Activated CD4-positive, alpha-beta T cell treated with anti-CD3 and anti-CD28 coated beads for 36 hours (primary cell): Measurements from ENCODE around the gene CHRM4. TPM values are rescaled to one million over a fixed set of nuclear protein-coding genes. Genes with fewer than 3 reads are reported as not detected.
"Not testable (repeated sequence)": the region's sequence is repeated elsewhere in the genome, so short reads cannot be mapped to it uniquely, and the experiment has no call there.

ENCODE experiments used
- ATAC-seq: fragments of 200-7000 bp; cut with Tn5 transposase; one replicate; pipeline ENCODE4 v1.10.0; 2021; ENCODE audit warnings: mild to moderate bottlenecking, moderate library complexity
- CTCF ChIA-PET: fragments of 350-600 bp; sonication (Branson Sonifier 250); formaldehyde crosslinking; loops from one replicate; lab custom pipeline; 2021; ENCODE audit warnings: antibody characterized with exemption; lab: Charles Lee
- POLR2A ChIA-PET: fragments of 350-600 bp; sonication (Branson Sonifier 250); formaldehyde crosslinking; loops from one replicate; lab custom pipeline; 2021; ENCODE audit warnings: antibody characterized with exemption, inconsistent platforms; lab: Charles Lee
- DNase-seq: peaks from one replicate; pipeline ENCODE4 v3.0.0-alpha.2; 2020
- H3K27ac Mint-ChIP-seq: one replicate; pipeline ENCODE4 v1.8.0; 2021; ENCODE audit warnings: mixed read lengths
- H3K27me3 Mint-ChIP-seq: one replicate; pipeline ENCODE4 v1.8.0; 2021; ENCODE audit warnings: mixed read lengths
- H3K36me3 Mint-ChIP-seq: one replicate; pipeline ENCODE4 v1.8.0; 2021; ENCODE audit warnings: low read depth, mixed read lengths
- H3K4me1 Mint-ChIP-seq: one replicate; pipeline ENCODE4 v1.8.0; 2021; ENCODE audit warnings: mixed read lengths
- H3K4me3 Mint-ChIP-seq: one replicate; pipeline ENCODE4 v1.8.0; 2021; ENCODE audit warnings: mild to moderate bottlenecking, moderate library complexity, mixed read lengths
- H3K9me3 Mint-ChIP-seq: one replicate; pipeline ENCODE4 v1.8.0; 2021; ENCODE audit warnings: low read depth, mixed read lengths
- intact Hi-C, 2 experiments: fragments of 100-400 bp; cut with DNase I in 1 of 2; cut with micrococcal nuclease in 1 of 2; formaldehyde crosslinking; loops; one replicate each; pipeline versions ENCODE4 v1.14.2 to v1.15.1; 2022 to 2024; cut with DNase I, micrococcal nuclease
- total RNA-seq, 2 experiments: library from RNA; stranded (reverse); gene quantifications; one replicate each; pipeline ENCODE4 v1.2.3, GENCODE V29; 2021

CHRM4 gene
- total RNA-seq, 2 experiments from 2014 or later = 0.19 TPM; not detected in 1

GRCh38 chr11:46376258-46377050 lies 15.1 kb downstream of the CHRM4 start:
- POLR2A ChIA-PET = no interaction called here
- no peaks in the 10 kb centered on the region for H3K27me3 Mint-ChIP-seq
- no peak for ATAC-seq
- no peak for DNase-seq
- peaks cover 3% of the 10 kb centered on the region for H3K4me1 Mint-ChIP-seq
- no peak overlapping the region for H3K27ac Mint-ChIP-seq
- CTCF ChIA-PET = interaction anchor here (1.1 kb wide), 1 partner anchor 28 kb away, joined by 3 read pairs; no protein-coding TSS in a partner anchor
- H3K4me3 Mint-ChIP-seq = no peak overlapping the region
- intact Hi-C loops = no loop called here
- H3K36me3 Mint-ChIP-seq = peaks cover 21% of the 10 kb centered on the region
- no peaks in the 10 kb centered on the region for H3K9me3 Mint-ChIP-seq

- Mint-ChIP-seq H3K4me1 (peaks cover 3% of the 10 kb centered on the region), H3K36me3 (peaks cover 21% of the 10 kb centered on the region), H3K9me3 (no peaks in the 10 kb centered on the region), H3K4me3 (no peak overlapping the region), H3K27ac (no peak overlapping the region), H3K27me3 (no peaks in the 10 kb centered on the region)
- ChIA-PET CTCF (interaction anchor here (0.6 to 1.1 kb wide), 2 partner anchors 27 to 33 kb away, joined by 3 read pairs; no protein-coding TSS in a partner anchor), POLR2A (no interaction called here)
- intact Hi-C loops = no loop called here
- DNase-seq (no peak), ATAC-seq (no peak)
Observed at GRCh38 chr11:46375392-46376101, 16.0 kb downstream of the CHRM4 start.

- no peaks in the 10 kb centered on the region for H3K9me3 Mint-ChIP-seq
- intact Hi-C loops = no loop called here
- H3K4me1 Mint-ChIP-seq = no peaks in the 10 kb centered on the region
- H3K4me3 Mint-ChIP-seq = no peak overlapping the region
- peaks cover 27% of the 10 kb centered on the region for H3K36me3 Mint-ChIP-seq
- ATAC-seq = no peak
- H3K27ac Mint-ChIP-seq = no peak overlapping the region
- ChIA-PET CTCF (no interaction called here), POLR2A (no interaction called here)
- no peaks in the 10 kb centered on the region for H3K27me3 Mint-ChIP-seq
- DNase-seq = no peak
Observed at GRCh38 chr11:46374815-46375214, 16.8 kb downstream of the CHRM4 start.

- no peak for DNase-seq
- no peak for ATAC-seq
- Mint-ChIP-seq H3K36me3 (peaks cover 34% of the 10 kb centered on the region), H3K4me1 (no peaks in the 10 kb centered on the region), H3K27me3 (no peaks in the 10 kb centered on the region), H3K27ac (no peak overlapping the region), H3K9me3 (no peaks in the 10 kb centered on the region), H3K4me3 (no peak overlapping the region)
- intact Hi-C loops = no loop called here
- ChIA-PET CTCF (interaction anchor here (0.7 kb wide), 1 partner anchor 10 kb away, joined by 3 read pairs; no protein-coding TSS in a partner anchor), POLR2A (no interaction called here)
Observed at GRCh38 chr11:46373787-46374740, 17.5 kb downstream of the CHRM4 start.

GRCh38 chr11:46372501-46372900 lies 19.1 kb downstream of the CHRM4 start:
- CTCF ChIA-PET = interaction anchor here (0.8 to 1.1 kb wide), 2 partner anchors 14 to 20 kb away, joined by 3 read pairs; no protein-coding TSS in a partner anchor
- H3K4me3 Mint-ChIP-seq, POLR2A ChIA-PET, ATAC-seq, H3K27ac Mint-ChIP-seq, H3K9me3 Mint-ChIP-seq, H3K27me3 Mint-ChIP-seq, DNase-seq, H3K4me1 Mint-ChIP-seq, intact Hi-C loops: not testable (repeated sequence)
- H3K36me3 Mint-ChIP-seq = peaks cover 29% of the 10 kb centered on the region

GRCh38 chr11:46372086-46372485 lies 19.5 kb downstream of the CHRM4 start:
- Mint-ChIP-seq H3K36me3 (peaks cover 27% of the 10 kb centered on the region), H3K27ac (no peak overlapping the region), H3K9me3 (no peaks in the 10 kb centered on the region), H3K4me3 (no peak overlapping the region), H3K27me3 (no peaks in the 10 kb centered on the region), H3K4me1 (peaks cover 4% of the 10 kb centered on the region)
- no peak for DNase-seq
- intact Hi-C loops = no loop called here
- ChIA-PET POLR2A (no interaction called here), CTCF (interaction anchor here (0.8 to 1.1 kb wide), 2 partner anchors 14 to 19 kb away, joined by 3 read pairs; no protein-coding TSS in a partner anchor)
- ATAC-seq = no peak

- intact Hi-C loops, H3K4me3 Mint-ChIP-seq: not testable (repeated sequence)
- peaks cover 19% of the 10 kb centered on the region for H3K36me3 Mint-ChIP-seq
Observed at GRCh38 chr11:46371262-46371661, 20.3 kb downstream of the CHRM4 start.

GRCh38 chr11:46370253-46370652 lies 21.3 kb downstream of the CHRM4 start:
- POLR2A ChIA-PET = no interaction called here
- Mint-ChIP-seq H3K36me3 (peaks cover 17% of the 10 kb centered on the region), H3K4me3 (no peak overlapping the region), H3K9me3 (no peaks in the 10 kb centered on the region), H3K27me3 (no peaks in the 10 kb centered on the region), H3K4me1 (peaks cover 10% of the 10 kb centered on the region), H3K27ac (no peak overlapping the region)
- ATAC-seq (no peak), DNase-seq (no peak)
- CTCF ChIA-PET = interaction anchor here (3.0 to 7.3 kb wide), 2 partner anchors 11 to 18 kb away, joined by 22 to 141 read pairs; partner anchors contain the start of gene DGKZ
- intact Hi-C loops = no loop called here

More at GRCh38 chr11:46371262-46371661, 20.3 kb downstream of the CHRM4 start:
- H3K27ac Mint-ChIP-seq, DNase-seq, H3K4me1 Mint-ChIP-seq, ATAC-seq, H3K27me3 Mint-ChIP-seq, H3K9me3 Mint-ChIP-seq: not testable (repeated sequence)
- CTCF ChIA-PET = interaction anchor here (1.1 kb wide), 1 partner anchor 18 kb away, joined by 3 read pairs; no protein-coding TSS in a partner anchor
- POLR2A ChIA-PET = interaction anchor here (0.6 kb wide), 1 partner anchor 545 kb away, joined by 4 read pairs; no protein-coding TSS in a partner anchor

- DNase-seq = peak; percentile 77
- Mint-ChIP-seq H3K4me3 (no peak overlapping the region), H3K4me1 (peaks cover 14% of the 10 kb centered on the region), H3K9me3 (no peaks in the 10 kb centered on the region), H3K36me3 (peaks cover 17% of the 10 kb centered on the region), H3K27ac (peak overlapping the region; percentile 31), H3K27me3 (no peaks in the 10 kb centered on the region)
- intact Hi-C loops = loop anchor here (1.0 to 10.0 kb wide), 3 partner anchors 65 to 169 kb away; no protein-coding TSS in a partner anchor
- ATAC-seq = peak; percentile 73
- POLR2A ChIA-PET = no interaction called here
- CTCF ChIA-PET = interaction anchor here (0.6 to 7.3 kb wide), 4 partner anchors 11 to 30 kb away, joined by 3 to 141 read pairs (median 12); partner anchors contain the start of gene DGKZ
Observed at GRCh38 chr11:46369458-46370152, 22.0 kb downstream of the CHRM4 start.

GRCh38 chr11:46367916-46368267 lies 23.7 kb downstream of the CHRM4 start:
- no peak for DNase-seq
- CTCF ChIA-PET = interaction anchor here (0.7 to 7.3 kb wide), 6 partner anchors 9 to 785 kb away, joined by 3 to 141 read pairs (median 6); partner anchors contain the start of gene DGKZ
- no peak overlapping the region for H3K27ac Mint-ChIP-seq
- intact Hi-C loops = loop anchor here (1.0 to 10.0 kb wide), 6 partner anchors 15 to 131 kb away; partner anchors contain the start of gene DGKZ (in 1 of the 2)
- no peak overlapping the region for H3K4me3 Mint-ChIP-seq
- H3K9me3 Mint-ChIP-seq = no peaks in the 10 kb centered on the region
- peaks cover 25% of the 10 kb centered on the region for H3K4me1 Mint-ChIP-seq
- peaks cover 15% of the 10 kb centered on the region for H3K36me3 Mint-ChIP-seq
- POLR2A ChIA-PET = no interaction called here
- H3K27me3 Mint-ChIP-seq = no peaks in the 10 kb centered on the region
- ATAC-seq = no peak
